HG03139 (cell line): ENCODE measurements around the gene BSG.
A peak's percentile ranks its signal among the peaks of the same experiment; 100 is the strongest.

Experiments used
- ATAC-seq: cut with Tn5 transposase; IDR thresholded peaks from one replicate; pipeline ENCODE4 v1.9.1; 2021; ENCODE audit not compliant: unreplicated experiment

Gene BSG

GRCh38 chr19:572140-572742, at the start of gene BSG:
Gene BSG, plus strand, starts transcription at chr19:572596. Its CDS starts 39 bp downstream, at chr19:572635.
- peak; percentile 72 for ATAC-seq

GRCh38 chr19:522726-523125, 49.7 kb upstream of the BSG start:
- no peak for ATAC-seq

GRCh38 chr19:524062-524674, 48.2 kb upstream of the BSG start:
- no peak for ATAC-seq

DNA sequence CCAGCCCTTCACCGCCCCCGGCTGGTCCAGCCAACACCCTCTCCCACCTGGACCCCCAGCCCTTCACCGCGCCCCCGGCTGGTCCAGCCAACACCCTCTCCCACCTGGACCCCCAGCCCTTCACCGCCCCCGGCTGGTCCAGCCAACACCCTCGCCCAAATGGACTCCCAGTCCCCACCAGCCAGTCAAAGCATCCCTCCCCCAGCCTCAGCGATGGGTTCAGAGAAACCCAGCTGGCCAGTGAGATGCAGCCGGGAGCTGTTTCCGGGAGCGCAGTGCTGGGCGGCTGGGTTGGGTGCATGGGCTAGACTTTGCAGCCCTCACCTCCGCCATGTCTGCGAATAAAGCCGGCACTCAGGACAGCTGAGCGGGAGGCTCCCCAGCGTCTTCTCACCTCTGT, 47.4 kb upstream of the BSG start:
- ATAC-seq, result no peak

GRCh38 chr19:525857-526419, 46.5 kb upstream of the BSG start:
- no peak for ATAC-seq

GRCh38 chr19:530134-531008, 42.0 kb upstream of the BSG start:
- no peak for ATAC-seq

DNA sequence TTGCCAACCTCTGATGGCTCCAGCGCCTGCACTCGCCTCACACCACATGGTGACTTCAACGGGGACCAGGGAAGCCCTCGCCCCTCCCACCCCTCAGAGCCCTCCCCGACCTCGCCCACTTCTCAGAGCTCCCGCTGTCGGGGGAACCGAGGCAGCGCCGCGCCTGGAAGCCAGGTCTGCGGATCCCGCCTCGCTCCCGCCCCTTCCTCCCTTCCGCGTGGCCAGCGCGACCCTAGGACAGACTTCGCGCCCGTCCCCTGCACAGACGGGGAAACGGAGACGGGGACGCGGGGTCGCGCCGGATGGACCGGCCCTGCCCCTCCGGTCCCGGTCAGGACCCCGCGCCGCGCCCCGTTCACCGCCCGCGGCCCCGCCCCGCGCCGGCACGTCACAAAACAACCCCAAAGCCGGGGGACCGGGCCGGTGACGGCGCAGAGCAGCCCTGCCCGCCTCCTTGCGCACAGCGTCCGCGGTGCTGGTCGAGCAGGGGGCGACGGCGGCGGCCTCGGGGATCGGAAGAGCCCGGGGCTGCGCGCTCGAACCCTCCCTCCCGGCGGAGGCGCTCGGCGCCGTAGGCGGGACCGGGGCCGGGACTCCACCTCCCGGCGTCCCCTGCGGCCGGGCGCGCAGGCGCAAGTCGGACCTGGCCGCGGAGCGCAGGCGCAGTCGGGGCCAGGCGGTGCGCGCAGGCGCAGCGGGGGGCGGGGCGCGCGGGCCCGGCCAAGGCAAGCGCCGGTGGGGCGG, 41.2 kb upstream of the BSG start:
- peak; percentile 56 for ATAC-seq

DNA sequence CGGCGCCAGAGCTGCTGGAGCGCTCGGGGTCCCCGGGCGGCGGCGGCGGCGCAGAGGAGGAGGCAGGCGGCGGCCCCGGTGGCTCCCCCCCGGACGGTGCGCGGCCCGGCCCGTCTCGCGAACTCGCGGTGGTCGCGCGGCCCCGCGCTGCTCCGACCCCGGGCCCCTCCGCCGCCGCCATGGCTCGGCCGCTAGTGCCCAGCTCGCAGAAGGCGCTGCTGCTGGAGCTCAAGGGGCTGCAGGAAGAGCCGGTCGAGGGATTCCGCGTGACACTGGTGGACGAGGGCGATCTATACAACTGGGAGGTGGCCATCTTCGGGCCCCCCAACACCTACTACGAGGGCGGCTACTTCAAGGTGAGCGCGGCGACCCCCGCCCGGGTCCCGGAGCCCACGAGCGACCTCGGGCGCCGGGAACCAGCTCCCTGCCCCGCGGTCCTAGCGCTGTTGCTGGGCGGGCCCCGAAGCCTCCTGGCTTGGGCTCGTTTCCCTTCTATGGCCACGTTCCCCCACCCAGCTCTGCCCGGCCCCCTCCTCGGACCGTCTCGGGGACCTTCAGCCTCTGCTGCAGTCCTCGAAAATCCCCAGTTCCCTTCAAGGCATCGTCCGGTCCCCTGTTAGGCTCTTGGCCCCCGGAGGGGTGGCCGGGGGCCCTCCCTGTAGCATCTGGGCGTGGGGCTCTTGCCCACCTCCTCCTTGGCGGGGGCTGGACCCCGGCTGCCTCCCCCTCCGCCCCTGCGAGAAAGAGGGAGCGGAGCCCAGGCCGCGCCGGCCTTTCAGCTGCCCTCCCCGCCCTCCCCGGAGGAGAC, 40.4 kb upstream of the BSG start, which contains the start of gene CDC34:
CDC34 (plus strand) TSS at position 8 of the 808 bp plus-strand sequence; CDS start at position 180, 172 bp downstream.
- no peak for ATAC-seq

- no peak for ATAC-seq
Observed at GRCh38 chr19:532561-533363, 39.6 kb upstream of the BSG start.

GRCh38 chr19:533364-534058, 38.9 kb upstream of the BSG start:
- no peak for ATAC-seq

- no peak for ATAC-seq
Observed at GRCh38 chr19:534088-534487, 38.3 kb upstream of the BSG start.

DNA sequence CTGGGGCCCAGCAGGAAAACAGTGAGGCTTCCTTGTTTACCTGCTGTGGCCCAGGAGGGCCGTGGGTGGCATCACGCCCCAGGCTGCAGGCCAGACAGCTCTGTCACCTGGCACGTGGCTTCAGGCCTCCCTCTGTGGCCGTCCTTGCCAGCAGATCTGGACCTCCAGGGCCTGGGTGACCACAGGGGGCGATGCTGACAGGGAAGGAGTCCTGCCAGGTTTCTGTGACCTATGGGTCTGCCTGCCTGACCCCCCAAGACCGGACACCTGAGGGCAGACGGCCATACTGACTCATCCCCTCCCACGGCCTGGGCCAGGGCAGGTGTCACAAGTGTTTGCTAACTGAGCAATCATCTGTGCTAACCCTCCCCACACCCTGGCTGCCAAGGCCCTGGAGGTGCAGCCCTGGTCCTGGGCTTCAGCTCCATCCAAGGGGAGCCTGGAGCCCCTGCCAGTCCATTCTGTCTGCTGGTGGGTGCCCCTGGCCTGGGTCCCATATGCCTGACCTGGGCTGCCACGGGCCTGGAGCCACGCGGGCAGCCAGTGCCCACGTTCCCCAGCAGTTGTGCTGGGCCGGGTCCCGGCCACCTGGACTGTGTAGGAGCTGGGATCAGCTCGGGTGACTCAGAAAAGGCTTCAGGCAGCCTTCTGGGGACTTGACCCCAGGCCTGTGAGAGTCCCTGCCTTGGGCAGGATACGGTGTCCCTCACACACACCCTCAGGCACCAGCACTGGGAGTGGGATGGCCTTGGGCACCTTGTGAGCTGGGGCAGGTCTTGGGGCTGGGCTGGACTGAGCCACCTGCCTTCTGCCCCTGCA, 37.2 kb upstream of the BSG start:
- no peak for ATAC-seq

GRCh38 chr19:536031-536880, 36.1 kb upstream of the BSG start:
- no peak for ATAC-seq

- ATAC-seq, result no peak
Observed at GRCh38 chr19:536881-537404, 35.5 kb upstream of the BSG start.

- no peak for ATAC-seq
Observed at GRCh38 chr19:538641-539428, 33.6 kb upstream of the BSG start.
